Cortex of kidney (tissue), 1 donor: ENCODE data around the gene HS3ST3A1.
"Not testable (repeated sequence)": the region's sequence is repeated elsewhere in the genome, so short reads cannot be mapped to it uniquely, and the experiment has no call there.

Experiments used
- DNase-seq: peaks from one replicate; lab custom pipeline; 2025; lab: John Stamatoyannopoulos, UW

The HS3ST3A1 gene

DNA sequence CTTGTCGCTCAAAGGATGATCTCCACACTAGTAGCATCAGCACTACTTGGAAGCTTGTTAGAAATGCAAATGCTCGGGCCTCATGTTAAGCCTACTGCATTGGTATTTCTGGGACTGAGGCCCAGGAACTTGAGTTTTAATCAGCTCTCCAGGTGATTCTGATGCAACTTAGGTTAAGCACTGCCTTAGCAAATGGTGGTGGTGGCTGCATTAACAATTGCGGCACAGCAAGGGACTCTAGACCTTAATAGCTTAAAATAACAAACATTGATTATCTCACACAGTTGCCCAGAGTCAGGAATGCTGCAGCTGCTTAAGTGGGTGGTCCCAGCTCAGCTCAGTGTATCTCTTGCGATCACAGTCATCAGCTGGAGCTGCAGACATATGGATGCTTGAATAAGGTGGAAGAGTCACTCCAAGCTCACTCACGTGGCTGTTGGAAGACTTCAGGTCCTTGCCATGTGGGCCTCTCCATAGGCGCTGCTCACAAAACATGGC lies 25.8 kb downstream of the HS3ST3A1 start:
- no peak for DNase-seq

DNA sequence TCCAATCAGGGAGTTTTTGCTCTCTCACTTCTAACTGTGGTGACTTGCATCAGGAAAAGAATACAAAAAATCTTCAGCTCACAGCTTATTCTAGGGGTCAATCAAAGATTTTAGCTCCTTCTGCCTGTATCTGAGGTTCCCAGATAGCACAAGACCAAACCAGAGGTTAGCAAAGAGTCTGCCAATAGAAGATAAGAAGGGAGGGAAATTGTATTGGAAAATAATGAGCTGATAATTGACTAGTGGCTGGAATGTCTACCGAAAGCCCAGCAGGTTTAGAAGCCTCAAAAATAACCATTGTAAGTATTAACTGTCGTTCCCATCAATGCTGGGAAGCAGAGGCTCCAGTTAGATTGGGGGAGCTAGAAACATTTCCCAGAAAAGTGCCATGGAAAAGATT lies 26.3 kb downstream of the HS3ST3A1 start:
- no peak for DNase-seq

DNA sequence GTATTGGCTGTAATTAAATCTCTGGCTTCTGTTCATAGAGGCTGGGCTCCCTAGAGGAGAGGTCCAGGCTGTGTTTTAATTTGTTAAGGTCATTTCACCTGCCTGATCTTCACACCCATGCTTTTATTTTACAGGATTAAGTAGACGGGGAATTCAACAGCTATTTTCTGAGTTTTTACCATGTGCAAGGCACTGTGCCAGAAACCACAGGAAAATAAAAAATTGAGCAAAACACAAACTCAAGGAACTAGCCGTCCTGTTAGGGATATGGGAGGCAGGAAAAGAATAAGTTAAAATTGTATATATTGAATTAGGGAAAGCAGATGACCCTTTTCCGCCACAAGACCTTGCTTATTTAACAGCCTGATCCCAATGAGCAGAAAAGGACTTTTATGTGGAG lies 29.1 kb downstream of the HS3ST3A1 start:
- no peak for DNase-seq

DNA sequence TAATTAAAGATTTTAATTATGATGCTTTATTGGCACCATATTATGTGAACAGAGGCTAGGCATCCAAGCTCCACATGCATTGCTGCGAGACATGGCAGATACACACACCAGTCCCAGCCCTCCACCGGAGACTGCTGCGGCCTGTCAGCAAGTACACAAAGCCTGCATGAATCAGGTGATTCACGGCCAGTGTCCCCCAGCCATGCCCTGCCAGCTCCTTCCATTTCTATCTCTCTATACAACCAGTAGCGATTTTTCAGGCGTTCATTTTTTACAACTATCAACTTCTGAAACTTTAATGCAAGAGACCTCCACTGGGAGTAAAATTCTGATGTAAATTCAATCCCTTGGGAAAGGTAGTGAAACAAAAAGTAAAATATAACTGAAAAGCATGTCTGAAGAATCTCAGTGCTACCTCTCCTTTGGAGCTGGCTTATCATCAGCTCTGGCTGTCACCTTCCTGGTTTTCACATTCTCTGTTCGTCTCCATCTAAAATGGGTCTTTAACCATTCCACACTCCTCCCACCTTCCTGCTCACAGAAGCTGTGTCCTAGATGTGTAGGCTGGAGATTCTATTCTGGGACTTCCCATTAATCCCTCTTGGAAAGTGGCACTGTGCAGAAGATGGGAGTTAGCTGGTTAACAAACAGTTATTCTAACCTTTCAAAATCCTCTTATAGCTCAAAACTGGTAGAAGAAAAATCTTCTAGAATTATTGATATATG lies 32.2 kb downstream of the HS3ST3A1 start:
- DNase-seq = no peak

DNA sequence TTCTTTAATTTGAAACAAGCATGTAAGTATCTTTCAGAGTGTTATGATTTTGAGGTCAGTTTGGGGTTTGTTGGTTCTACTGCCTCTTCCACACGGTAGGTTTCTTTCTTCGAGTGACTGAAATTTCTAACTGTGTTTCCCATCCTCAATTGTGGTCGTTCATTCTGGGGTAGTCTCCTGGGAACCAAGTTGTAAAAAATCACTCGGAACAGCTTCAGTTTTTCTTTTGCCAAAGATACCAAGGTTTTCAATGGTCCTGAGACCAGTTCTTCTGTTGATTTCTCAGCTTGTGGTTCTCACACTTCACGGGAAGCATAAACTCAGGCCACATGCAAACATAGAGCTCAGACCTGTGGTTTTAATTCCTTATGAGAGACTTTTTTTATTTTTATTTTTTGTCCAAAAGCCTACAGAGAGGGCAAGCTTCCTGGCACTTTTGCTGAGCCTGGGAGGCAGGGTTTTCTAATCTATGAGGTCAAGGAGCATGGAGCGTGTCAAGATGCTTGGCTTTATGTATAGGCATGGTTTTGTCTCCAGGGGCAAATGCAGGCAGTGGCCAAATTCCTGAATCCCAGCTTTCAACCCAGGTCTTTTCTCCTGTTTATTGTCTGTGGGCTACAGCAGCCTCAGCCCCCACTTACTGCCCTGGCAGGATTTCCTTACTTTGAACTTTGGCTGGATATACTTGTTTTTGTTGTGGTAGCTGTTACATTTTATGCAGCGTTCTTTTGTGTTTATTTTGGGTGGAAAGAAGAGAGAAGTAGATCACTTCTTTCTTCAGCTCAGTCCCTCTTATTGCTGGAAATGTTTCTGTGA lies 32.9 kb downstream of the HS3ST3A1 start:
- no peak for DNase-seq

DNA sequence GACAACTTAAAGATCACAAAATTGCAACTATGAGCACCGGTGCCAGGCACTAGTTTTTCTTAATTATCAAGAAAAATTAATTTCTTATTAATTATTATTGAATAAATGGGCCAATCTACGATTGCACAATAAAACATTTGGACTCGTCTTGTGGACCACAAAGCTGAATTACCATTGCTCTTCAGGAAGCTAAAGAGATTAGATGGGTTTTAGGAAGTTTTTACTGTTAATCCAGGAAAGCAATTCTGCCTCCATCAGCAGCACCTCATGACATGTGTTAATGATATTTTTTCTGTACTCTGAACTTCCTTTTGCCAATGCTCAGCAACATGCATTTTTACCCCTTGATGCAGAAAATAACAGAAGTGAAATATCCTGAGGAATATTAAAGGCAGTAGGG lies 37.9 kb downstream of the HS3ST3A1 start:
- no peak for DNase-seq

DNA sequence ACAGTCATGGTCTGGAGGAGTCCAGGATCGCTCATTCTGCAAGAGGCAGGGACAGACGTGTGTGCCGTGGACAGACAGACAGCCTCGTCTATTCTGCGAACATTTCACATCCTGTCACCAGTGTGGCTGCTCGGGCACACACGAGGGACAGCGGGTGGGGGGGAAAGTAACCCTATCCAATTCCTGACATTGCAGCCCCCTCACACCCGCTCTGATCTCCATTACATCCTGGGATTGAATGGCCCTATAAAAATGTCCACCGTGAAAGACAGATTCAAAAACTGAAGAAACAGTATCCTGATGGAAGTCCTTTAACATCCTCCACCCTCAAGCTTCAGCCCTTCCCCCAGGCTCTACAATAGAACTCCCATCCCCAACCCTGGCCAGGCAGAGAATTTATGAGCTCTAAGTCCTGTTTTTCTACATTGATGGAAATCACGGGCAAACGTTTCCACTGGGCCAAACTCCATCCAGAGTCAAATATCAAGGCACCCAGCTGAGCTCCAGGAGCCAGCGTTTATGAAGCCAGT lies 39.4 kb downstream of the HS3ST3A1 start:
- DNase-seq = no peak

DNA sequence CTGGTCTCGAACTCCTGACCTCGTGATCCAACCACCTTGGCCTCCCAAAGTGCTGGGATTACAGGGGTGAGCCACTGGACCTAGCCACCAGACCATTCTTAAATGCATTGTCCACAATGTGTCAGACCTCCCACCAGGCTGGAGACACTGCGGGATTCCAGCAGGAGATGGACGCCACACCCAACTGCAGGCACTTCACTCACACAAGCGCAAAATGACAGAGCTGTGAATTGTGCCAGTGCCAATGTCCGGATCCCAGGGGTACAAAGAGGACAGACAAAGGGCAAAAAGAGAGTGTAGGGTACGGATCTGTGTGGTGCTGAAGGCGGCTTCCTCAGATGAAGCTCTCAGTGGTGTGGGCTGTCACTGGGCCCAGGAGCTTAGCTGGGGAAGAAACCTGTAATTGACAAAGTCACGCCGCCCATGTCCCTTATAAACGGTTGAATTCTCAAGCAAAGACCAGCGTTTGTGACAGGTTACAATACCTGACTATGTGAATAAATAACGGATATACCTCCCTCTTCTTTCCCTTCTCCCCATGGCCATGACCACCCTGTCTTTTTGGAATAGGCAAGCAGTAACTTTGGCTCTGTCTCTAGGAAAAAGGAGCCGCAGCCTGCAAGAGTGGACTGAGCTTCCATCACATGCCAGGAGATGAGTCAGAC lies 40.0 kb downstream of the HS3ST3A1 start:
- DNase-seq = no peak

DNA sequence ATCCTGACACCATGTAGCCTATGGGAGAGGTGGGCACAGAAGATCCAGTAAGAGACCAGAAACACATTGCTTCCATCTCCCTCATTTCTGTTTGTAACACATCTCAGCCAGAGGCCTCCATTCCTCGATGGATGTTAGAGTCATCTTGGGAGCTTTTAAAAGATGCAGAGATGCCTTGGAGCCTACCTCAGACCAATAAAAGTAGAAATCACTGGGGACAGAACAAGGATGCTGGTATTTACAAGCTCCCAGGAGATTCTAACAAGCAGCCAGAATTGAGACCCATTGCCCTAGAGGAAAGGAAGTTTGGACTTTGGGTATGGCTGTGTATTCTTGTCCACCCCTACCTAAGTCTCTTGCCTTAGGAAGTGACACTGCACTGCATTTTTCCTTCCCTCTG lies 40.8 kb downstream of the HS3ST3A1 start:
- no peak for DNase-seq

DNA sequence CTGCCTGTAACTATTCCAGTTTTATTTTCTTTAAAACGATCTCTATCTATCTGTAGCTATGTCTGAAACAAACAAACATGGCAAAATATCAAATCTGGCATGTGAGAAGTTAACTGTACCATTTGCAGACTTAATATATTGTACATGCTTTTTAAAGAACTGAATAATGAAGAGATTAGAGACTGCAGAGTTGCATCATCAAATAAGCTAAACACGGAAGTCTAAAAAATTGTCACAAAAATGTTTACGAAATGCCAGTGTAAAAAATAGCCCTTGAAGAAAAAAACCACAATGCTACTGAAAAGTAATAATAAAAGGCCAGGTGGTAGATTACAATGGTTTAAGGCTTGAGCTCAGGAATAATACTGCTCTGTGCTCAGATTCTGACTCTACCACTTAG lies 43.1 kb downstream of the HS3ST3A1 start:
- no peak for DNase-seq

DNA sequence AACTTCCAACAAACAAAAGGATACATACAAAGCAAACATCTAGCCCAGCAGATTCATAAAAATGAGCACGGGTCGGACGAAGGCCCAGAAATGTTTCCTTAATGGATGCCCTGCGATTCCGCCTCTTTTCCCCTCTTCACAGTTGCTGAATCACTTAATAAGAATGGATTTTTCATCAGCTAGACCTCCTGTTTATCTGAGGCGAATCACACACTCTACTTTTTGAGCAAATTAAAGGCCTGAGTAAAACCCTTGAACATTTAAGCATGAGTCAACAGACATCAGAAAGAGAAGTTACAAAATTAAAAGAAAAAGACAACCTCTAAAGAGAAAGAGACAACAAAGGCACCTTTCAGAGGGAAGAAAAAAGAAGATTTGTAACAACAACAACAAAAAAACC lies 44.7 kb downstream of the HS3ST3A1 start:
- DNase-seq = no peak

DNA sequence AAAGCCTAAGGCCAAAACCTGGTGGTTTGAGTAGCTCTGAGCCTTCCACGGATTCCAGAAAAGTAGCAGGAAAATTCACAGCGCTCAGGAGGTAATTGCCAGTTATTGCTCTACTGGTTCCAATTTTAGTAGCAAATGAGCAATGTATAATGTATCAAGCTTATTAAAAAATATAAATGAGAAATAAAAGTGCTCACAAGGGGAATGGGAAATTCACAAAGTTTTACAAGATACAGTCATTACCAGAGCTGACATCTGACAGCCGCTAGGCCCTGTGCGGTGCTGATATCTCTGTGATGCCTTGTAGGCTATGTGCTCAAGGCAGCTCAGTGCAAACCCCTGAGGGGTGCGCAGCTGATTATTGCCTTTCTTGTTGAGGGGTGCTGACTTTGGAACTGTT lies 47.5 kb downstream of the HS3ST3A1 start:
- DNase-seq = no peak

DNA sequence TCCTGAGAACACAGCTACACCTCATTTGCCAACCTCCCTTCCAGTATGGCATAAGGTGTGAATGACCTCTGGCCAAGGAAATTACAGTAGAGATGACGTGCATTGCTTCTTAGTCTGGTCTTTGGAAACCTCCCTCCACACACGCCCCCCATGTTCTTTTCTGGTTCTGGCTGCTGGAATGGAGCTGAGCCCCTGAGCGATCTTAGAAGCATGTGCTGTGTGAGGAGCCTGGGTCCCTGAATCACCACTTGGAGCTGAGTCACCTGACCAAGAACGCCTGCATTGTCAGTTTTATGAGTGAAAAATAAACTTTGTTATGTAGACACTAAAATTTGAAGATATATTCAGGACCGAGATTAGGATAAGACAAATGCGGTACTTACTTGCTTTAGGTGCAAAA lies 51.4 kb downstream of the HS3ST3A1 start:
- DNase-seq = no peak

DNA sequence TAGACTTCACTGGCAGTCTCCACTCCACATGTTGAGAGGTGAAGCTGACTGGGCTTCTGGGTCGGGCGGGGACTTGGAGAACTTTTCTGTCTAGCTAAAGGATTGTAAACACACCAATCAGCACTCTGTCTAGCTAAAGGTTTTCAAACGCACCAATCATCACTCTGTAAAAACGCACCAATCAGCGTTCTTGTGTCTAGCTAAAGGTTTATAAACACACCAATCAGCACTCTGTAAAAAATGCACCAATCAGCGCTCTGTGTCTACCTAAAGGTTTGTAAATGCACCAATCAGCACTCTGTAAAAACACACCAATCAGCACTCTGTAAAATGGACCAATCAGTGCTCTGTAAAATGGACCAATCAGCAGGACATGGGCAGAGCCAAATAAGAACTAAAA lies 53.2 kb downstream of the HS3ST3A1 start:
- not testable (repeated sequence) for DNase-seq

DNA sequence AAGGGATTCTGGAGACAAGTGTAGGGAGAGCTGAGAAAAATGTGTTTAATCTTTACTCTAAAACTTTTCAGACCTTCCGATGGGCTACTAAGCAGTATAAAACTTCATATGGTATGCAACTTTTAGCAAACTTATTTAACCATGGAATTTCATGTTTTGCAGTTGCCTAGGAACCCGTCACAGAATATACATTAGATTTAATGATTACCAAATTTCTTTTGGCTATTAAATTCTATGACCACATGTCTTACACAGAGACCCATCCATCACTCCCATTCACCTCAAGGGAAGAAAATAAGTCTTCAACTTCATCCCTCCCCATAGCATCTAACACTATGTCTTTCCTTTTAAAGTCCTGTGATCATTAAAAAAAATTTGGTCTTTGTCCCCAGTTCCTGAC lies 54.9 kb downstream of the HS3ST3A1 start:
- DNase-seq = no peak

DNA sequence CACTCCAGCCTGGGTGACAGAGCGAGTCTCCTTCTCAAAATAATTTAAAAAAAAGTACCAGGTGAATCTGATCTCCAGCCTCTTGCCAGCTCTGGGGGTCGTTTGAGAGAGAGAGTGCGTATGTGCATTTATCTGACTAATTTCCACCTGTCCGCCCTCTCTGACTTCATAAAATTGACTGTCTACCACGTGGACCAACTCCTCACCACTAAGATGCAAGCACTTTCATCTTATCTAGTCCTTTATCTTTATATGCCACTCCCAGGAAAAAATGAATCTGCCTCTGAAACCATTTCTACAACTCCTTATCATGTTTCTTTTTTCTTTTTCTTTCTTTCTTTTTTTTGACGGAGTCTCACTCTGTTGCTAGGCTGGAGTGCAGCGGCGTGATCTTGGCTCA lies 55.8 kb downstream of the HS3ST3A1 start:
- no peak for DNase-seq

DNA sequence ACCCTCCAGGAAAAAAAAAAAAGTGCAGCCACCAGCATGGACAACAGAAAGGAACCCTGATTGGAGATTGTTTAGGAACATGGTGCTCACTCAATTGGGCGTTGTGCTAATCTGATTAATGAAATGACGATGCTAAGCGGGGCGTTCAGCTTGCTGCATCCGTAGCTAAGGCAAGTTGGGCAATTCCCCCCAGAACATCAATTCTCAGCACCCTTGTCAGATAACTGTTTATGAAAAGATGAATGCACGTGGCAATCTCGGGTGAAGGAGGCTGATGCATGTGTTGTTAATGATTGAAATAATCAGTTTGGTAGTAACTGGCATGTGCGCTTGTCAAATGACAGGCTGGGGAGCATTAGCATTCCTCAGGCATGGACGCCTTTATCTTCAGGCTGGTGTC lies 57.0 kb downstream of the HS3ST3A1 start:
- DNase-seq = no peak

DNA sequence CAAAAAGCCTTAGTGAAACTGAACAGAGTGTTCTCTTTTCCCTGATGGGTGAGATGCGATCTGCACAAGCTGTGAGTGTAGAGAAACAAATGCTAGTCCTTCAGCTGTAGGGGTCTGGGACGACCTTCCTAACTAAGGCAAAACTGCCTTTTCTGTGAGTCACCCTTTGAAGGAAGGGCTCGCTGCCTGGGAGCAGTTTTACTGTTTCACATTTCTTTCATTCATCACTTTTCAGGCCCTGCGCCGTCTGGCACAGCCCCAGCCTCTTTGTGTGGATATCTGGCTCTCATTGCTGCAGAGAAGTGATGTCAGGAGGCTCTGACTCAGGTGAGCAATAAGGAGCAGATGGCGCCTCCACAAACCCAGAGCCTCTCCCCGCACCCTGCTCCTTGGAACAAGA lies 57.4 kb downstream of the HS3ST3A1 start:
- DNase-seq = no peak

DNA sequence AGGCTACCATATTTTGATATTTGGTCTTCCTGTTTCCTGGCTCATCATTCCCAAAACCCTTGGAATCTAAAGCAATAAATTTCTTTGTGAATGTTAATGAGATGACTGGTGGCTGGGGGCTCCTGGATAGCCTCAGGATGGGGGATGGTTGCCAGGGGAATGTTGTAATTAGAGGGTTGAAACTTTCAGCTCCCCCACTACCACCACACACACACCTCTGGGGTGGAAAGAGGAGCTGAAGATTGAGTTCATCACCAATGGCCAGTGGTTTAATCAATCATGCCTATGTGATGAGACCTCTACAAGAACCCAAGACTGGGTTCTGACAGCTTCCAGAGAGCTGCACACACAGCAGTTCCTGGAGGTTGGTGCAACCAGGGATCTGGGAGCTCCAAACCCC lies 59.1 kb downstream of the HS3ST3A1 start:
- no peak for DNase-seq

DNA sequence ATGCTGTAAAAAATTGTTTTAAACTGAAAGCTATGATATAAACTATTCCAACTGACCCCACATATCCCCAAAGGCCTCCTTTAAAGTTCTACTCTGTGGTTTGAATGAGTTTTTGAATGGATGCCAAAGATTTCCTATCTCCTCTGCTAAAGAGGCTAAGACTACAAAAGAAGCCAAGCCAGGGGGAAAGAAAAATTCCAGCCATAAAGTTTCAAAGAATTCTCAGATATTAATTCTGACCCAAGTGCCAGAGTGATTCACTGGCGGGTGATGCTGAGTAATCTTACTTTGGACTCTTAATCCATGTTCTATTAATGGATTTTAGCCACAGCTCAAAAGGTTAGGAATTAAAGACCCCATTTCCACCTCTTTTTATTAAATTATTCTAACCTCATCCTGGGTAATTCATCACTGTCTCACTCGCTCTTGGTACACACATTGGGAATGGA lies 60.7 kb downstream of the HS3ST3A1 start:
- no peak for DNase-seq

DNA sequence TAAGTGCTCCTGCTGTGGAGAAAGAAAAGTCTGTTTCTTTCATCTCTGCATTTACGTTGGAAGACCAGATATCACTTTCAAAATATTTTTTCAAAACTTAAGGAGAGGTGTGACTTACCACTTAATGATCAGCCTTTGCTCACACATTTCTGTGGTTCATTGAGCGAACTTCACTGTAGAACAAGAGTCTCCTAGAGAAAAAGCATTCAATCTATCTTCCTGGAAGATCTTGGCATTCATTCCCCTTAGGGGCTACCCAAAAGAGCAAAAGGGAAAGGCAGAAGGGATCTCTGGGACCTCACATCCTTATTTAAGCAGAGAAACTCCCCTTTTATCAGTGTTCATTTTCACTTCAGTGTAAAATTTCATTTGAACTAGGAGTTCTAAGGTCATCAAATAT lies 61.2 kb downstream of the HS3ST3A1 start:
- no peak for DNase-seq

DNA sequence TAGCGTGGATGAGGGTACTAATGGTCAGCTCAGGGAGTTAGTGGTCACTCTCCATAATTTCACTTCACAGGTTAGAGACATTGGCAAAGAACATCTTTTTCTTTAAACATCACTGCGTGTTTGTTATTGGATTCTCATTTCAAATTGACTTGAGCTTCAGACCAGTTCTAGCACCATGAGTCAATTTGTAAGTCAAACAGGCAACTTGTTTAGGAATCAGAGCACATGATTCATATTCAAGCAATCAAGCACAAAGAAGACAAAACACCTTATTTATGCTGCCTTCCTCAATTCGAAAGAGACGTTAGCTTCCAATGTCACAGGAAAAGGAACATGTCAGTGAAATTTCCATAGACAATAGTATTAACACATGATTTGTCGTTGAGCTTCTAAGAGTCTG lies 62.3 kb downstream of the HS3ST3A1 start:
- no peak for DNase-seq
